GM18499 (cell line): ENCODE data around the gene LAIR1.
"Not testable (repeated sequence)": the region's sequence is repeated elsewhere in the genome, so short reads cannot be mapped to it uniquely, and the experiment has no call there.

ENCODE experiments used
- ATAC-seq: cut with Tn5 transposase; IDR thresholded peaks from one replicate; pipeline ENCODE4 v1.9.1; 2021; ENCODE audit warnings: moderate number of reproducible peaks; ENCODE audit not compliant: insufficient read depth, unreplicated experiment

LAIR1 gene

GRCh38 chr19:54364775-54365257, at the start of gene LAIR1:
Gene LAIR1, minus strand, starts transcription at chr19:54364931. Its CDS starts 127 bp downstream, at chr19:54364804.
- ATAC-seq: no peak

GRCh38 chr19:54414156-54414555, 49.4 kb upstream of the LAIR1 start:
- no peak for ATAC-seq

GRCh38 chr19:54412877-54413276, 48.1 kb upstream of the LAIR1 start:
- ATAC-seq: no peak

GRCh38 chr19:54411033-54411432, 46.3 kb upstream of the LAIR1 start:
- no peak for ATAC-seq

GRCh38 chr19:54408456-54409026, 43.8 kb upstream of the LAIR1 start:
- ATAC-seq: no peak

- ATAC-seq: no peak
Measured at GRCh38 chr19:54407780-54408179, 43.0 kb upstream of the LAIR1 start.

GRCh38 chr19:54405628-54406027, 40.9 kb upstream of the LAIR1 start:
- no peak for ATAC-seq

GRCh38 chr19:54403054-54403453, 38.3 kb upstream of the LAIR1 start:
- ATAC-seq: no peak

- ATAC-seq: no peak
Measured at GRCh38 chr19:54400913-54401312, 36.2 kb upstream of the LAIR1 start.

- ATAC-seq: no peak
Measured at GRCh38 chr19:54399189-54399588, 34.5 kb upstream of the LAIR1 start.

- no peak for ATAC-seq
Measured at GRCh38 chr19:54395685-54396084, 31.0 kb upstream of the LAIR1 start.

GRCh38 chr19:54393381-54393780, 28.6 kb upstream of the LAIR1 start:
- ATAC-seq: no peak

GRCh38 chr19:54392105-54392504, 27.4 kb upstream of the LAIR1 start:
- ATAC-seq: no peak

- ATAC-seq: no peak
Measured at GRCh38 chr19:54391589-54392061, 26.9 kb upstream of the LAIR1 start.

GRCh38 chr19:54390942-54391577, 26.3 kb upstream of the LAIR1 start:
- ATAC-seq: no peak

- ATAC-seq: no peak
Measured at GRCh38 chr19:54389553-54389952, 24.8 kb upstream of the LAIR1 start.

- no peak for ATAC-seq
Measured at GRCh38 chr19:54388802-54389139, 24.0 kb upstream of the LAIR1 start.

- ATAC-seq: no peak
Measured at GRCh38 chr19:54387991-54388801, 23.5 kb upstream of the LAIR1 start.

GRCh38 chr19:54383330-54383729, 18.6 kb upstream of the LAIR1 start:
- ATAC-seq: no peak

GRCh38 chr19:54382041-54382440, 17.3 kb upstream of the LAIR1 start:
- not testable (repeated sequence) for ATAC-seq

- no peak for ATAC-seq
Measured at GRCh38 chr19:54380897-54381296, 16.2 kb upstream of the LAIR1 start.
